ENCODE results near the gene SSBP3.
"Not testable (repeated sequence)": the region's sequence is repeated elsewhere in the genome, so short reads cannot be mapped to it uniquely, and the experiment has no call there.

Gene SSBP3

GRCh38 chr1:54406339-54407153 lies at the start of gene SSBP3:
TSS of gene SSBP3 (minus strand) at chr1:54406394.
- ChIA-PET POLR2A (interaction anchor here (0.6 to 2.5 kb wide), 12 partner anchors 8 to 480 kb away, joined by 3 to 59 read pairs (median 4); partner anchors contain the start of gene DHCR24), CTCF (interaction anchor here (0.6 to 1.4 kb wide), 7 partner anchors 20 to 143 kb away, joined by 3 to 13 read pairs (median 4); no protein-coding TSS in a partner anchor)
- DNase-seq (ENCODE audit: extremely low spot score): peak; percentile 100
- TF ChIP-seq LEF1 (IDR thresholded peaks at IDR 0.05; ENCODE audit: borderline replicate concordance) (no peak), FOXA1 (IDR thresholded peaks at IDR 0.05) (no peak), ARNT (IDR thresholded peaks at IDR 0.05) (no peak; the same call in none of the 2 replicates), HDGF (IDR thresholded peaks at IDR 0.05; ENCODE audit: borderline replicate concordance) (no peak), SP1 (IDR thresholded peaks at IDR 0.05) (no peak), ELF4 (IDR thresholded peaks at IDR 0.05) (no peak), CTBP1 (IDR thresholded peaks at IDR 0.05; ENCODE audit: borderline replicate concordance) (no peak), BHLHE40 (IDR thresholded peaks at IDR 0.05; ENCODE audit: borderline replicate concordance) (no peak), FOXK2 (IDR thresholded peaks at IDR 0.05) (no peak), TARDBP (IDR thresholded peaks at IDR 0.05) (no peak), FOXM1 (IDR thresholded peaks at IDR 0.05; ENCODE audit: borderline replicate concordance) (peak; percentile 90), PKNOX1 (IDR thresholded peaks at IDR 0.05) (peak; percentile 96)

- TF ChIP-seq TARDBP (IDR thresholded peaks at IDR 0.05) (no peak), FOXM1 (IDR thresholded peaks at IDR 0.05; ENCODE audit: borderline replicate concordance) (no peak), ZNF384 (IDR thresholded peaks at IDR 0.05) (no peak), L3MBTL2 (conservative IDR thresholded peaks at IDR 0.05) (no peak), BHLHE40 (IDR thresholded peaks at IDR 0.05; ENCODE audit: borderline replicate concordance) (no peak), PKNOX1 (IDR thresholded peaks at IDR 0.05) (no peak), SUZ12 (IDR thresholded peaks at IDR 0.05) (no peak), ARNT (IDR thresholded peaks at IDR 0.05) (no peak)
- ChIA-PET CTCF (no interaction called here), POLR2A (no interaction called here)
- DNase-seq (ENCODE audit: extremely low spot score): no peak
Measured at GRCh38 chr1:54453509-54453908, 47.3 kb upstream of the SSBP3 start.

DNA sequence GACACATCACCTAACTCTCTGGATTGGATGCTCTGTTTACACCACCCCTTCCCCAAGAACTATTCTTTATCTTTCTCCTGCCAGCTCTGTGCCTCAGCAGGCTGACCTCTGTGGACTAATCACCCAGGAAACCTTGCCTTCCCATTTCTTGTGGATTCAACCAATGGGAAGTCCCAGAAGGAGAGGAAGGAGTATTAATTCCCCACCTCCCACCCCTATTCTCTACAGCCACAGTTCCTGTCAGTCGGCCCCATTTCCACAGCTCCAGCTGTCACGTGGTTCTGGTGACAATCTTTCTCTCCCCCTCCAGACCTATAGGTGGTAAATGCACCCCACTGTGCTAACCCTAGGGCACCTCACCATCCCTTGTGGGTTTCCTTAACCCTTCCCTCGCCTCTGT lies 46.8 kb upstream of the SSBP3 start:
- POLR2A ChIA-PET: no interaction called here
- DNase-seq (ENCODE audit: extremely low spot score): no peak
- CTCF ChIA-PET: no interaction called here
- TF ChIP-seq TARDBP (IDR thresholded peaks at IDR 0.05): no peak
- no peak for TF ChIP-seq SUZ12 (IDR thresholded peaks at IDR 0.05)
- TF ChIP-seq LEF1 (IDR thresholded peaks at IDR 0.05; ENCODE audit: borderline replicate concordance): no peak
- TF ChIP-seq FOXK2 (IDR thresholded peaks at IDR 0.05): no peak
- TF ChIP-seq ELF4 (IDR thresholded peaks at IDR 0.05): no peak
- no peak for TF ChIP-seq NFRKB (IDR thresholded peaks at IDR 0.05)
- TF ChIP-seq PKNOX1 (IDR thresholded peaks at IDR 0.05): no peak
- TF ChIP-seq L3MBTL2 (conservative IDR thresholded peaks at IDR 0.05): no peak
- TF ChIP-seq CTBP1 (IDR thresholded peaks at IDR 0.05; ENCODE audit: borderline replicate concordance): no peak
- no peak for TF ChIP-seq HDGF (IDR thresholded peaks at IDR 0.05; ENCODE audit: borderline replicate concordance)
- no peak for TF ChIP-seq SP1 (IDR thresholded peaks at IDR 0.05)

- DNase-seq (ENCODE audit: extremely low spot score); POLR2A ChIA-PET; CTCF ChIA-PET: not testable (repeated sequence)
Measured at GRCh38 chr1:54449431-54449830, 43.2 kb upstream of the SSBP3 start.

GRCh38 chr1:54448801-54449200 lies 42.6 kb upstream of the SSBP3 start:
- CTCF ChIA-PET, POLR2A ChIA-PET: not testable (repeated sequence)

GRCh38 chr1:54447081-54447480 lies 40.9 kb upstream of the SSBP3 start:
- POLR2A ChIA-PET: interaction anchor here (0.6 kb wide), 1 partner anchor 35 kb away, joined by 5 read pairs; no protein-coding TSS in a partner anchor
- CTCF ChIA-PET; DNase-seq (ENCODE audit: extremely low spot score): not testable (repeated sequence)

More at GRCh38 chr1:54448801-54449200, 42.6 kb upstream of the SSBP3 start:
- DNase-seq (ENCODE audit: extremely low spot score): not testable (repeated sequence)

GRCh38 chr1:54442185-54442584 lies 36.0 kb upstream of the SSBP3 start:
- ChIA-PET POLR2A (no interaction called here), CTCF (no interaction called here)
- no peak for TF ChIP-seq LEF1 (IDR thresholded peaks at IDR 0.05; ENCODE audit: borderline replicate concordance)
- no peak for TF ChIP-seq SUZ12 (IDR thresholded peaks at IDR 0.05)
- TF ChIP-seq NFRKB (IDR thresholded peaks at IDR 0.05): no peak
- no peak for TF ChIP-seq CTBP1 (IDR thresholded peaks at IDR 0.05; ENCODE audit: borderline replicate concordance)
- no peak for TF ChIP-seq PKNOX1 (IDR thresholded peaks at IDR 0.05)
- no peak for TF ChIP-seq SP1 (IDR thresholded peaks at IDR 0.05)
- TF ChIP-seq HDGF (IDR thresholded peaks at IDR 0.05; ENCODE audit: borderline replicate concordance): no peak
- TF ChIP-seq ZNF384 (IDR thresholded peaks at IDR 0.05): no peak
- TF ChIP-seq TARDBP (IDR thresholded peaks at IDR 0.05): no peak
- TF ChIP-seq FOXM1 (IDR thresholded peaks at IDR 0.05; ENCODE audit: borderline replicate concordance): no peak
- no peak for TF ChIP-seq FOXK2 (IDR thresholded peaks at IDR 0.05)
- TF ChIP-seq L3MBTL2 (conservative IDR thresholded peaks at IDR 0.05): no peak
- TF ChIP-seq FOXA1 (IDR thresholded peaks at IDR 0.05): no peak
- DNase-seq (ENCODE audit: extremely low spot score): no peak

All from HEK293T (cell line).